ENCODE measurements around the gene GKN1.

The GKN1 gene

DNA sequence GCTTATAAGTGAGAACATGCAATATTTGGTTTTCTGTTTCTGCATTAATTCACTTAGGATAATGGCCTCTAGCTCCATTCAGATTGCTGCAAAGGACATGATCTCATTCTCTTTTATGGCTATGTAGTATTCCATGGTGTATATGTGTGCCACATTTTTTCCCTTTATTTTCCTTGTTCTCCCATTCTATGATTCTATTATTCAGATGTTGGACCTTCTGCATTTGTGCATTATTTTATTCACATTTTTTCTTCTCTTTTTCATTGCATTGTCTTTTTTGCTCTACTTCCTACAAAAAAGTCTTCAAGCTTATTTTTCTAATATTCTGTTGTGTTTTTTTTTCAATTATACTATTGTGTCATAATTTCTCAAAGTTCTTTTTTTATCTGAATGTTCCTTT, 27.4 kb downstream of the GKN1 start:
- TF ChIP-seq, protein P1, sequence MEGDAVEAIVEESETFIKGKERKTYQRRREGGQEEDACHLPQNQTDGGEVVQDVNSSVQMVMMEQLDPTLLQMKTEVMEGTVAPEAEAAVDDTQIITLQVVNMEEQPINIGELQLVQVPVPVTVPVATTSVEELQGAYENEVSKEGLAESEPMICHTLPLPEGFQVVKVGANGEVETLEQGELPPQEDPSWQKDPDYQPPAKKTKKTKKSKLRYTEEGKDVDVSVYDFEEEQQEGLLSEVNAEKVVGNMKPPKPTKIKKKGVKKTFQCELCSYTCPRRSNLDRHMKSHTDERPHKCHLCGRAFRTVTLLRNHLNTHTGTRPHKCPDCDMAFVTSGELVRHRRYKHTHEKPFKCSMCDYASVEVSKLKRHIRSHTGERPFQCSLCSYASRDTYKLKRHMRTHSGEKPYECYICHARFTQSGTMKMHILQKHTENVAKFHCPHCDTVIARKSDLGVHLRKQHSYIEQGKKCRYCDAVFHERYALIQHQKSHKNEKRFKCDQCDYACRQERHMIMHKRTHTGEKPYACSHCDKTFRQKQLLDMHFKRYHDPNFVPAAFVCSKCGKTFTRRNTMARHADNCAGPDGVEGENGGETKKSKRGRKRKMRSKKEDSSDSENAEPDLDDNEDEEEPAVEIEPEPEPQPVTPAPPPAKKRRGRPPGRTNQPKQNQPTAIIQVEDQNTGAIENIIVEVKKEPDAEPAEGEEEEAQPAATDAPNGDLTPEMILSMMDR (IDR thresholded peaks at IDR 0.05; ENCODE audit: insufficient read depth, missing control alignments) = no peak
- DNase-seq (ENCODE audit: insufficient read length, low spot score) (no peak), FAIRE-seq (no peak)

GRCh38 chr2:69003731-69004130, 29.3 kb downstream of the GKN1 start:
- no peak for DNase-seq (ENCODE audit: insufficient read length, low spot score)
- TF ChIP-seq, protein P1 (IDR thresholded peaks at IDR 0.05; ENCODE audit: insufficient read depth, missing control alignments) = no peak
- FAIRE-seq = no peak

GRCh38 chr2:69007169-69007568, 32.7 kb downstream of the GKN1 start:
- TF ChIP-seq, protein P1 (IDR thresholded peaks at IDR 0.05; ENCODE audit: insufficient read depth, missing control alignments) = no peak
- FAIRE-seq (no peak), DNase-seq (ENCODE audit: insufficient read length, low spot score) (no peak)

GRCh38 chr2:69007603-69008002, 33.2 kb downstream of the GKN1 start:
- no peak for DNase-seq (ENCODE audit: insufficient read length, low spot score)
- FAIRE-seq = no peak
- TF ChIP-seq, protein P1 (IDR thresholded peaks at IDR 0.05; ENCODE audit: insufficient read depth, missing control alignments) = no peak

GRCh38 chr2:69010437-69011194, 36.2 kb downstream of the GKN1 start:
- DNase-seq (ENCODE audit: insufficient read length, low spot score) (no peak), FAIRE-seq (no peak)
- TF ChIP-seq, protein P1 (IDR thresholded peaks at IDR 0.05; ENCODE audit: insufficient read depth, missing control alignments) = no peak

GRCh38 chr2:69011611-69012157, 37.2 kb downstream of the GKN1 start:
- DNase-seq (ENCODE audit: insufficient read length, low spot score) (no peak), FAIRE-seq (no peak)
- TF ChIP-seq, protein P1 (IDR thresholded peaks at IDR 0.05; ENCODE audit: insufficient read depth, missing control alignments) = no peak

Measured in D721Med (cell line).